NCI-H2171 treated with DMSO at 0.1 percent for 48 hours (cell line): ENCODE measurements around the gene RFPL2.
"Not testable (repeated sequence)": the region's sequence is repeated elsewhere in the genome, so short reads cannot be mapped to it uniquely, and the experiment has no call there.

Source experiments
- DNase-seq: peaks from one replicate; lab custom pipeline; 2025; lab: John Stamatoyannopoulos, UW

The RFPL2 gene

GRCh38 chr22:32164075-32164860, 40.6 kb downstream of the RFPL2 start:
- DNase-seq = no peak

DNA sequence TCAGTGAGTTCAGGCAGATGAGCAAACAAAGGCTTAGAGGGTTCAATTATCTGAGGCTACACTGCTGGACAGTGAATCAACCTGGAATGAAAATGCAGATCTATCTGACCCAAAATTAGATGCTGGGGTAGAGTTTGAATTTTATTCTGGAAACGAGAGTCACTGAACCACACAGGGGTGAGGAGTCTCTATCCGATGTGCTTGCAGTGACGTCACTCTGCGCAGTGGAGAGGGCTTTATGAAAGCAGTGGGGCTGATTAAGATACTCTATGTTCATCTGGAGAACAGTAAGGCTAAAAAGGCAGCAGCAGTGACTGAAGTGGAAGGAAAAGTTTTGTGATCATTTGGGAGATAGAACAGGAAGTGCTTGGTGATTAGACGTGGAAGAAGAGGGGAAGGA, 44.5 kb downstream of the RFPL2 start:
- not testable (repeated sequence) for DNase-seq

DNA sequence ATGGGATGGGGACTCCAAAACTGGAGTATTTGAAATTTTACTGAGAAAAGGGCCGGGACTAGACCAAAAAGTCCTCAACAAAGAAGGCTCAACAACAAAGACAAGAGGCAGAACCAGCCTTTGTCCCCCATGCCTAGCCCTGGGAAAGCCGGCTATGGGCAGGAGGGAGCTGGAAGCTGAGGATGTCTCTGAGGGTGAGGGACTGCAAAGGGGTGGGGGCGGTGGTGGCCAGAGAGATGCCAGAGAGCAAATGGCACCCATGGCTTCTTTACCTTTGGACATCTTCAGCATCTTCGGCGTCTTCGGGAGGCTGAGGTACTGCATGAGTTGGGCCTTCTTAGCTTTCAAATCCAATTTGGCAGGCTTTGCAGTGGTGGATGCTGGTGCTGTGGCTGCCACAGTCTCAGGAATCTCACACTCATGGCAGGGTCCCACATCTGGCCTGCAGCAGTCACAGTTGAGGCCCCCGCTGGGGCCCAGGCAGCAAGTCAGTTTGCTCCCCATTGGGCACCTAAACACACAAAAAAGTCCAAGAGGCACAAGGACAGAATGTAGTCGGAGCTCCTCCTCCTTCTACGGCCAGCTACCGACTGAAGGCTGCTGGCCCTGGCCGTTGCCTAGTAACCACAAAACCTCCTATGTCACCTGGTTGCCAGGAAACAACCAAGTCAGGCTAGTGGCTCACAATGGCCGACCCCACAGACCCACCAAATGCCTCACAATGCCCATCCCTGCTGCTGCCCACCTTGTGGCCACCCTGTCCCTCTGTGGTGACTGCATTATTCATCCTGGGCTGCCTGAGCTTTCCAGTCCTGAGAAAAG, 46.0 kb downstream of the RFPL2 start, which contains the start of gene C22orf42:
C22orf42 (minus strand) TSS at position 592 of the 822 bp plus-strand sequence; CDS start at position 504, 88 bp downstream.
- DNase-seq = no peak

GRCh38 chr22:32157632-32158031, 47.2 kb downstream of the RFPL2 start:
- DNase-seq = not testable (repeated sequence)

GRCh38 chr22:32154727-32155126, 50.1 kb downstream of the RFPL2 start:
- not testable (repeated sequence) for DNase-seq

- not testable (repeated sequence) for DNase-seq
Observed at GRCh38 chr22:32151641-32152040, 53.2 kb downstream of the RFPL2 start.

- DNase-seq = not testable (repeated sequence)
Observed at GRCh38 chr22:32150647-32151046, 54.2 kb downstream of the RFPL2 start.

- DNase-seq = not testable (repeated sequence)
Observed at GRCh38 chr22:32148372-32148771, 56.5 kb downstream of the RFPL2 start.

DNA sequence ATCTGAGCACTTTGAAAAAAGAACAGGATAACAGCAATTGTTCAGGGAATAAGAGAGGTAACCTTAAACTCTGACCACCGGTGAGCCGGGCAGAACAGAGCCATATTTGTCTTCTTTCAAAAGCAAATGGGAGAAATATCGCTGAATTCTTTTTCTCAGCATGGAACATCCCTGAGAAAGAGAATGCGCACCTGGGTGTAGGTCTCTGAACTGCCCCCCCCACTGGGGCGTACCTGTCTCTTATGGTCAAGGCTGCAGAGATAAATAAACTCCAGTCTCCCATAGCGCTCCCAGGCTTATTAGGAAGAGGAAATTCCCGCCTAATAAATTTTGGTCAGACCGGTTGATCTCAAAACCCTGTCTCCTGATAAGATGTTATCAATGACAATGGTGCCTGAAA, 57.7 kb downstream of the RFPL2 start:
- DNase-seq = not testable (repeated sequence)

GRCh38 chr22:32144496-32145274, 60.2 kb downstream of the RFPL2 start:
- DNase-seq = no peak

DNA sequence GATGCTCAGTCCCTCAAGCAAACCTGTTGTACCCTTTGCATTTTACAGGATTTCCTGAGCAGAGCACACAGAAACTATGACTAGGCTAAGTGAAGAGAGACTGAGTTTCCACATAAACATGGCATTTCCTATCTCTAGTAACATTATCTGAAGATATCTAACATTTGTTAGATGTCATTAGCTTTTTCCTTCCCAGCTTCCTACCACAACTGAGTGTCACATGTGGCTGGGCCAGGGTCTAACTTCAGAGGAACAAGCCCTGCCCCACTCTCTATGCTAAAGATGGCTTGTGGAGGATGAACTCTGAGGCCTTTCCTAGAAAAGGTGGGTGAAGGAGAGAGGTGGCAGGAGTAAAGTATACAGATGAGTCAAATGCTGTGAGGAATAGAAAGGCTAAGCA, 62.3 kb downstream of the RFPL2 start:
- no peak for DNase-seq

- DNase-seq = not testable (repeated sequence)
Observed at GRCh38 chr22:32140688-32141087, 64.2 kb downstream of the RFPL2 start.
